Neural progenitor cell (in vitro differentiated cells): Measurements from ENCODE around the gene SMIM38. TPM values are rescaled to one million over a fixed set of nuclear protein-coding genes. Genes with fewer than 3 reads are reported as not detected.

Experiments
- DNase-seq: peaks from one replicate; pipeline ENCODE4 v3.0.0-alpha.2; 2016; ENCODE audit warnings: low spot score
- H2AFZ ChIP-seq: fragments of 200-600 bp; sonication (generic); replicated peaks from 2 replicates; pipeline ENCODE4 v1.6.1; 2016; ENCODE audit warnings: antibody characterized with exemption
- H3F3A ChIP-seq: fragments of 200-600 bp; sonication (generic); 2 replicates; pipeline ENCODE4 v1.6.1; 2016; ENCODE audit warnings: antibody characterized with exemption, low read depth
- H3K27ac ChIP-seq: fragments of 200-600 bp; sonication (generic); 2 replicates; pipeline ENCODE4 v1.5.1; 2016; ENCODE audit warnings: mild to moderate bottlenecking
- H3K27me3 ChIP-seq: fragments of 200-600 bp; sonication (generic); 2 replicates; pipeline ENCODE4 v1.6.1; 2016; ENCODE audit warnings: mild to moderate bottlenecking, moderate library complexity
- H3K36me3 ChIP-seq: fragments of 200-600 bp; sonication (generic); 2 replicates; pipeline ENCODE4 v1.5.1; 2016
- H3K4me1 ChIP-seq: fragments of 200-600 bp; sonication (generic); 2 replicates; pipeline ENCODE4 v1.6.1; 2016; ENCODE audit warnings: mixed run types
- H3K4me2 ChIP-seq: fragments of 200-600 bp; sonication (generic); 2 replicates; pipeline ENCODE4 v1.6.1; 2016
- H3K4me3 ChIP-seq: fragments of 200-600 bp; sonication (generic); 2 replicates; pipeline ENCODE4 v1.5.1; 2016
- H3K79me2 ChIP-seq: fragments of 200-600 bp; sonication (generic); 2 replicates; pipeline ENCODE4 v1.6.1; 2016; ENCODE audit warnings: low read depth
- H3K9ac ChIP-seq: fragments of 200-600 bp; sonication (generic); 2 replicates; pipeline ENCODE4 v1.6.1; 2016
- H3K9me3 ChIP-seq: fragments of 200-600 bp; sonication (generic); 2 replicates; pipeline ENCODE4 v1.5.1; 2016; ENCODE audit warnings: low read depth
- H4K20me1 ChIP-seq: fragments of 200-600 bp; sonication (generic); 2 replicates; pipeline ENCODE4 v1.6.1; 2016; ENCODE audit warnings: low read depth
- H3K27ac Mint-ChIP-seq: 3 replicates; pipeline ENCODE4 v1.8.0; 2021; ENCODE audit warnings: mixed read lengths
- H3K27me3 Mint-ChIP-seq: 2 replicates; pipeline ENCODE4 v1.8.0; 2022; ENCODE audit warnings: low read depth, mild to moderate bottlenecking, inconsistent platforms, moderate library complexity, mixed read lengths; ENCODE audit not compliant: insufficient read depth
- H3K36me3 Mint-ChIP-seq: 3 replicates; pipeline ENCODE4 v1.8.0; 2021; ENCODE audit warnings: mixed read lengths
- H3K4me1 Mint-ChIP-seq: 3 replicates; pipeline ENCODE4 v1.8.0; 2021; ENCODE audit warnings: mixed read lengths
- H3K4me3 Mint-ChIP-seq: 3 replicates; pipeline ENCODE4 v1.8.0; 2021; ENCODE audit warnings: mild to moderate bottlenecking, moderate library complexity, mixed read lengths
- H3K9me3 Mint-ChIP-seq: 3 replicates; pipeline ENCODE4 v1.8.0; 2020; ENCODE audit warnings: mixed read lengths
- EZH2 ChIP-seq: fragments of 200-600 bp; sonication (generic); IDR thresholded peaks from 2 replicates; pipeline ENCODE4 v1.6.1; 2017; ENCODE audit warnings: antibody characterized with exemption, mild to moderate bottlenecking, moderate library complexity
- EZH2phosphoT487 ChIP-seq: fragments of 200-600 bp; sonication (generic); IDR thresholded peaks from 2 replicates; pipeline ENCODE4 v1.6.1; 2017; ENCODE audit warnings: antibody characterized with exemption
- total RNA-seq: library from RNA; depleted of rRNA; stranded (reverse); fragments of >200 nt; gene quantifications from 2 replicates; pipeline ENCODE4 v1.2.3, GENCODE V29; 2015; ENCODE audit warnings: low replicate concordance
- TF ChIP-seq, protein P1 (sequence below): fragments of 200-600 bp; sonication (generic); IDR thresholded peaks from 2 replicates; pipeline ENCODE4 v1.5.1; 2017; ENCODE audit warnings: antibody characterized with exemption, mild to moderate bottlenecking

SMIM38 gene
- total RNA-seq, 1 donor from 2014 or later = 2.0 TPM

DNA sequence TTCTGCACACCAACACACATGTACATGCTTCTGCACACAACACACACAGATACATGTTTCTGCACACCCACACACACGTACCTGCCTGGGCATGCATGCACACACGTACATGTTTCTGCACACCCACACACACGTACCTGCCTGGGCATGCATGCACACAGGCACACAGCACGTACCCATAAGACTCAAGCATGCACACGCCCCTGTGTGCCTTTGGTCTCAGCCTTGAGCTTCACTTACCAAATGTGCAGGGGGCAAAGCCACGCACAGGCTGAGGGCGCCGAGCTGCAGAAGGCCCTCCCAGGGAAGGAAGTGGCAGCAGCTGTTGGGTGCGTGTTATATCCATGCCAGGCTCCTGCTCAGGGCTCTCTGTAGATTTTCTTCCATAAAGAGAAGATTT lies 34.7 kb upstream of the SMIM38 start:
- H3K27ac ChIP-seq = no peak overlapping the region
- peaks cover 3% of the 10 kb centered on the region for H3K36me3 Mint-ChIP-seq
- no peak overlapping the region for H3K9ac ChIP-seq
- H3K9me3 ChIP-seq = no peaks in the 10 kb centered on the region
- H3K4me1 ChIP-seq = peaks cover 14% of the 10 kb centered on the region
- peaks cover 4% of the 10 kb centered on the region for H3K9me3 Mint-ChIP-seq
- peaks cover 26% of the 10 kb centered on the region for H3K4me1 Mint-ChIP-seq
- no peak for TF ChIP-seq EZH2
- no peak overlapping the region for H3K4me3 Mint-ChIP-seq
- H3K79me2 ChIP-seq = no peaks in the 10 kb centered on the region
- DNase-seq = no peak
- no peaks in the 10 kb centered on the region for H3K36me3 ChIP-seq
- peaks cover 23% of the 10 kb centered on the region for H3F3A ChIP-seq
- H3K27me3 Mint-ChIP-seq = peaks cover 7% of the 10 kb centered on the region
- H4K20me1 ChIP-seq = no peaks in the 10 kb centered on the region
- H3K4me3 ChIP-seq = no peak overlapping the region
- H2AFZ ChIP-seq = no peak overlapping the region
- H3K27me3 ChIP-seq = no peaks in the 10 kb centered on the region
- H3K4me2 ChIP-seq = no peak overlapping the region
- H3K27ac Mint-ChIP-seq = peak overlapping the region; percentile 72

DNA sequence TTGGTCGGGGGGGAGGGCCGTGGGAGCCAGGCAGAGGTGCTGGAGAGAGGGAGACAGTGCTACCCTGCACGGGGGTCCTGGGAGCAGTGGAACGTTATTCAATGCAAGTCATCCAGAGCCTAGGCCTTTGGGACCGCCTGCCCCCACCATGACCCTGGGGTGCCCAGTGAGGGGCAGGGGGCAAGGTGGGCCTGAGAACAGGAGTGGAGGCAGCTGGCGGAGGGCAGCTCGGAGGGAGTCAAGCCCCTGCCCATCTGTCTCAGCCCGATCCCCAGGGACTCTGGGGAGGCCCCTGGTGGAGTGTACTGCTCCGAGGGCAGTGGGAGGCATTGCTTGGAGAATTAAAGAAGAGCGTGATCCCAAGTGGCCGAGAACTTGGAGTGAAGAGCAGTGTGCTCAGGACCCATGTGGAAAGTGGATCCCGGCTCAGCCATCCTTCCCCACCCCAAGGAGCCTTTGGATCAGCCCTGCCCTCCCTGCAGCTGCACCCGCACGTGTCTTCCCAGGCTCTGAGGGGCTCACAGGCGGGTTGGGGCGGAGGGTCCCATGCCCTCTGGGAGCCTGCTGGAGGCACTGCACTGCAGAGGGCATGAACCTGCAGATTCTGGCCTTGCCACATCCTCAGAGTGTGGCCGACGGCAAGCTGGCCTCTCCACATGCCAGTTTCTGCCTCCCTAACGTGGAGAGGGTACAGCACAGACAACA lies 34.0 kb upstream of the SMIM38 start:
- DNase-seq = no peak
- H2AFZ ChIP-seq = no peak overlapping the region
- H3F3A ChIP-seq = peaks cover 23% of the 10 kb centered on the region
- H3K27me3 ChIP-seq = no peaks in the 10 kb centered on the region
- no peak overlapping the region for H3K4me3 ChIP-seq
- Mint-ChIP-seq H3K4me3 (no peak overlapping the region), H3K27me3 (peaks cover 5% of the 10 kb centered on the region), H3K4me1 (peaks cover 21% of the 10 kb centered on the region), H3K27ac (peak overlapping the region; percentile 46), H3K36me3 (peaks cover 3% of the 10 kb centered on the region), H3K9me3 (peaks cover 4% of the 10 kb centered on the region)
- no peaks in the 10 kb centered on the region for H3K79me2 ChIP-seq
- no peak overlapping the region for H3K9ac ChIP-seq
- no peaks in the 10 kb centered on the region for H3K36me3 ChIP-seq
- TF ChIP-seq EZH2 (no peak), EZH2phosphoT487 (no peak)
- TF ChIP-seq, protein P1, sequence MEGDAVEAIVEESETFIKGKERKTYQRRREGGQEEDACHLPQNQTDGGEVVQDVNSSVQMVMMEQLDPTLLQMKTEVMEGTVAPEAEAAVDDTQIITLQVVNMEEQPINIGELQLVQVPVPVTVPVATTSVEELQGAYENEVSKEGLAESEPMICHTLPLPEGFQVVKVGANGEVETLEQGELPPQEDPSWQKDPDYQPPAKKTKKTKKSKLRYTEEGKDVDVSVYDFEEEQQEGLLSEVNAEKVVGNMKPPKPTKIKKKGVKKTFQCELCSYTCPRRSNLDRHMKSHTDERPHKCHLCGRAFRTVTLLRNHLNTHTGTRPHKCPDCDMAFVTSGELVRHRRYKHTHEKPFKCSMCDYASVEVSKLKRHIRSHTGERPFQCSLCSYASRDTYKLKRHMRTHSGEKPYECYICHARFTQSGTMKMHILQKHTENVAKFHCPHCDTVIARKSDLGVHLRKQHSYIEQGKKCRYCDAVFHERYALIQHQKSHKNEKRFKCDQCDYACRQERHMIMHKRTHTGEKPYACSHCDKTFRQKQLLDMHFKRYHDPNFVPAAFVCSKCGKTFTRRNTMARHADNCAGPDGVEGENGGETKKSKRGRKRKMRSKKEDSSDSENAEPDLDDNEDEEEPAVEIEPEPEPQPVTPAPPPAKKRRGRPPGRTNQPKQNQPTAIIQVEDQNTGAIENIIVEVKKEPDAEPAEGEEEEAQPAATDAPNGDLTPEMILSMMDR = no peak
- H3K27ac ChIP-seq = no peak overlapping the region
- H3K4me2 ChIP-seq = no peak overlapping the region
- H3K9me3 ChIP-seq = no peaks in the 10 kb centered on the region
- no peaks in the 10 kb centered on the region for H4K20me1 ChIP-seq
- peaks cover 14% of the 10 kb centered on the region for H3K4me1 ChIP-seq

DNA sequence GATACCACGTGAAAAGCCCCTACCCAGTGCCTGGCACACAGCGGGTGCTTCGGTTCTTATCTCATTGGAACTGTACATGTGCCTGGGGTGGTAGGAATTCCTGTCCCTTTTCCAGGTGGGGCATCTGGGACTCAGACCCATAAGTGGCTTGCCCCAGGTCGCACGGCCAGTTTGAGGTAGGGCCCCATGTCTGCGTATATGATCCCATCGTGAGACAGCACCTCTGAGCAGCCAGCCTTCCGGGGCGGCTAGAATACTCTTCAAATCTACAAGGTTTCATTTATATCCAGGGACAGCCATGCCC lies 33.5 kb upstream of the SMIM38 start:
- Histone ChIP-seq H3K36me3 (no peaks in the 10 kb centered on the region), H3K79me2 (no peaks in the 10 kb centered on the region), H3K4me2 (peak overlapping the region; percentile 74), H3K27ac (no peak overlapping the region), H2AFZ (no peak overlapping the region), H3K4me3 (no peak overlapping the region), H3K9ac (no peak overlapping the region), H3K4me1 (peaks cover 14% of the 10 kb centered on the region), H3K9me3 (no peaks in the 10 kb centered on the region), H3K27me3 (no peaks in the 10 kb centered on the region), H3F3A (peaks cover 23% of the 10 kb centered on the region), H4K20me1 (no peaks in the 10 kb centered on the region)
- TF ChIP-seq, protein P1 = no peak
- TF ChIP-seq EZH2phosphoT487 (no peak), EZH2 (no peak)
- Mint-ChIP-seq H3K27me3 (peaks cover 6% of the 10 kb centered on the region), H3K4me1 (peaks cover 18% of the 10 kb centered on the region), H3K9me3 (peaks cover 4% of the 10 kb centered on the region), H3K36me3 (peaks cover 3% of the 10 kb centered on the region), H3K4me3 (no peak overlapping the region), H3K27ac (no peak overlapping the region)
- DNase-seq = no peak

DNA sequence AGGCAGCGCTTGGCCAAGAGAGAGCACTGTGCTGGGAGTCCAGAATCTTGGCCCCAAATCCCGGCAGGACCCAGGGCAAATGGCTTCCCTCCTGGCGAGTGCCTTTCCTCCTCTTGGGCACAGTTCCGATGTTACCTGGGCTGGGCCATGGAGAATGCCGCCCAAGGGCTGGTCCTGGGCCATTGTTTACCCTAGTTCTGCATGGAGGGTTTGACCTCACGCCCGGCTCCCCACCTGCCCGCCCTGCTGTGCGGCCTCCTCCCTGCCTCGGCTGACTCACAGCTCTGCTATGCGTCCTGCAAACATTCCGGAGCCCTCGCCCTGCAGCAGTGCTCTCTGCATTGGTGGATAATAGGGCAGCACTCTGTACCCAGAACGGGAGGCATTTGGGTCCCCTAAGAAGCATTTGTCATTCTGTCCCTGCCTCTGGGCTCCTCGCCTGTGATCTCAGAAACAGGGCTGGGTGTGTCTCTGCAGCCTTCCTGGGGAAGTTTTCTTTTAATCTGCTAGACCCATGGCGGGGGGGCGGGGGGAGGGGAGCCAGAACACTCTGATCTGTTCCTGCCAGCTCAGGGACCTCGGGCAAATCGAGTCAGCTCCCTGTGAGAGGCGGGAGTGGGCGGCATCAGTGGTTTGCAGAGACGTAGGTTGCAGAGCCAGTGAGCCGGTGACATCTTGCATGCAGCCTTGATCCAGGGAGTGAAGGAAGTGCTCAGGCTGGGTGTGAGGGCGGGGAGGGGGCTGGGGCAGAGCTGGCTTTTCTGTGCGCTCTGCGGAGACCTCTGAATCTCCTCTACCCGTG lies 32.9 kb upstream of the SMIM38 start:
- peaks cover 14% of the 10 kb centered on the region for H3K4me1 ChIP-seq
- Mint-ChIP-seq H3K27me3 (peaks cover 9% of the 10 kb centered on the region), H3K36me3 (peaks cover 3% of the 10 kb centered on the region), H3K9me3 (peaks cover 6% of the 10 kb centered on the region), H3K27ac (peak overlapping the region; percentile 57), H3K4me3 (peak overlapping the region; percentile 69), H3K4me1 (peaks cover 18% of the 10 kb centered on the region)
- H3K27ac ChIP-seq = no peak overlapping the region
- H4K20me1 ChIP-seq = no peaks in the 10 kb centered on the region
- no peak overlapping the region for H3K9ac ChIP-seq
- DNase-seq = peak; percentile 80
- H3K4me2 ChIP-seq = peak overlapping the region; percentile 74
- H3K36me3 ChIP-seq = no peaks in the 10 kb centered on the region
- no peaks in the 10 kb centered on the region for H3K9me3 ChIP-seq
- H3K27me3 ChIP-seq = no peaks in the 10 kb centered on the region
- H2AFZ ChIP-seq = peak overlapping the region; percentile 51
- H3K4me3 ChIP-seq = peak overlapping the region; percentile 38
- TF ChIP-seq EZH2 (no peak), EZH2phosphoT487 (no peak)
- TF ChIP-seq, protein P1 = no peak
- H3K79me2 ChIP-seq = no peaks in the 10 kb centered on the region
- peaks cover 23% of the 10 kb centered on the region for H3F3A ChIP-seq
